ENCODE results near the gene PSMD13. TPM values are rescaled to one million over a fixed set of nuclear protein-coding genes. Genes with fewer than 3 reads are reported as not detected.

The PSMD13 gene
- total RNA-seq, 1 experiment from 2014 or later: 141 TPM

DNA sequence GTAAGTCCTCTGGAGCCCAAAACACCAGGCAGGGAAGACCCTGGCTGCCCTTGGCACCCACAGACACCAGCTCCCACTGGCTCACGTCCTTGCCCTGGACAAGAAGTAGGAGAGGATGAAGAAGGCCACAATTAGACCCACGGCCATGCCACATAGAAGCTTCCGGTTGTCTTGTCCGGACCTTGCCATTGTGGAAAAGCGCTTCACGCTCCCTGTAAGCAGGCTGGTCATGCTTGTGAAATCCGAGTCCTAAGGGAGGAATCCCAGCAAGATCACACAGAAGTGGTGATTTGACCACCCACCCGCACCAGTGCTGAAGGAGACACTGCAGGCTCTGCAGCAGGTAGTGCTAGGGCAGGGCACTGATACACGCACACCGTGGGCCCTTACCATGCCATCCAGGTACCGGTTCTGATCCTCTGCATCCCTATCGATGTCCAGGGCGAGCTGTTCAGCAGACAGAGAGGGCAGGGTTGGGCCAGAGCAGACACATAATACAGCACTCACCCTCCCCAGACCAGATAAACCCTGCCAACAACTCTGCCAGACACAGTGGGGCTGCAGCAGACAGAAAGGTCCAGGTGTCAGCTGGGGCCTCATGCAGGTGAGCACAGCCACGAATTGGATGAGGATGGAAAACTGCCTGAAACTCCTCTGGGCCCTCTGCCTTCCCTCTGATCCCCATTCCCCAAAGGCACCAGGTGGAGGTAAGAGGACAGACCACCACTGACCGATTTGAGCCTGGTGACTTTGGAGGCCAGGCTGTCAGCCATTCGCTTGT is 31.4 kb upstream of the PSMD13 start:
- no peak for TF ChIP-seq CTCF (conservative IDR thresholded peaks at IDR 0.05)
- Histone ChIP-seq H3K18ac (ENCODE audit: insufficient read length, low read depth, low read length) (no peak overlapping the region), H3K79me1 (ENCODE audit: insufficient read depth, low read depth, low read length, poor library complexity, severe bottlenecking) (peaks cover 5% of the 10 kb centered on the region), H3K27me3 (ENCODE audit: insufficient read depth, low read length) (no peaks in the 10 kb centered on the region), H3K4me1 (ENCODE audit: insufficient read depth, low read length) (no peaks in the 10 kb centered on the region; the same call in 1 of the 2 replicates), H2BK12ac (ENCODE audit: insufficient read length, low read depth, low read length) (no peak overlapping the region), H3T11ph (ENCODE audit: low read length) (no peak overlapping the region), H2BK15ac (ENCODE audit: low read depth, low read length) (no peak overlapping the region), H3K23me2 (ENCODE audit: insufficient read length, low read depth, low read length, poor library complexity, severe bottlenecking) (peaks cover 21% of the 10 kb centered on the region), H2AFZ (ENCODE audit: low read length) (no peak overlapping the region), H3K27ac (ENCODE audit: insufficient read length, low read depth, low read length) (no peak overlapping the region), H4K91ac (ENCODE audit: insufficient read length, low read depth, low read length) (no peak overlapping the region), H3K14ac (ENCODE audit: insufficient read depth, low read length) (no peak overlapping the region), H3K79me2 (ENCODE audit: insufficient read depth, low read length) (no peaks in the 10 kb centered on the region; the same call in 1 of the 2 replicates), H3K56ac (ENCODE audit: insufficient read length, low read depth, low read length) (no peak overlapping the region), H4K5ac (ENCODE audit: insufficient read length, low read depth, low read length) (no peak overlapping the region), H4K8ac (replicated peaks; ENCODE audit: insufficient read length, low read depth, low read length) (no peak overlapping the region), H3K23ac (ENCODE audit: insufficient read length, low read depth, low read length) (no peak overlapping the region), H2BK20ac (ENCODE audit: low read depth, low read length, poor library complexity, severe bottlenecking) (no peak overlapping the region), H2AK5ac (ENCODE audit: insufficient read length, low read length) (no peak overlapping the region), H3K4me2 (ENCODE audit: insufficient read depth, insufficient read length, low read length) (no peak overlapping the region), H4K20me1 (ENCODE audit: control insufficient read depth, insufficient read depth, insufficient read length) (no peaks in the 10 kb centered on the region), H3K9me3 (ENCODE audit: control insufficient read depth, low read depth, low read length) (no peaks in the 10 kb centered on the region), H2BK5ac (ENCODE audit: insufficient read length, low read length) (no peak overlapping the region), H2BK120ac (ENCODE audit: low read depth, low read length, poor library complexity, severe bottlenecking) (no peak overlapping the region), H3K4ac (ENCODE audit: low read depth, low read length) (no peak overlapping the region), H3K9ac (ENCODE audit: extremely low read depth, insufficient read length, low read length) (no peak overlapping the region)
- DNase-seq: no peak
- no CpG with 5 or more reads among the region's 16 CpGs for WGBS (ENCODE audit: extremely low coverage, insufficient read length, low lambda C conversion rate)
- H3K27ac Mint-ChIP-seq: no peak overlapping the region
- H3K27me3 Mint-ChIP-seq (ENCODE audit: low read depth): no peaks in the 10 kb centered on the region; the same call in 1 of the 2 replicates
- peaks cover 5 to 17% of the 10 kb centered on the region in 2 experiments for H3K4me1 Mint-ChIP-seq
- H3K4me3 Mint-ChIP-seq: peak overlapping the region; percentile 93 to 97; a peak in 4 of 5 replicates
- peaks cover 15 to 47% (median 34%) of the 10 kb centered on the region in 3 experiments for H3K36me3 Mint-ChIP-seq (ENCODE audit: insufficient read depth in 1 of 3, low read depth in 3 of 3)
- H3K9me3 Mint-ChIP-seq: no peaks in the 10 kb centered on the region; a peak in 1 of 5 replicates

Data from H9 (cell line).